HG03469 (cell line): ENCODE results near the gene CYP19A1.
"Not testable (repeated sequence)": the region's sequence is repeated elsewhere in the genome, so short reads cannot be mapped to it uniquely, and the experiment has no call there.

Source experiments
- ATAC-seq: cut with Tn5 transposase; IDR thresholded peaks from one replicate; pipeline ENCODE4 v1.9.1; 2021; ENCODE audit warnings: mild to moderate bottlenecking, moderate library complexity, moderate number of reproducible peaks; ENCODE audit not compliant: unreplicated experiment

CYP19A1 gene

GRCh38 chr15:51302480-51302879 lies 35.9 kb downstream of the CYP19A1 start:
- no peak for ATAC-seq

GRCh38 chr15:51299187-51300015 lies 39.0 kb downstream of the CYP19A1 start:
- ATAC-seq = no peak

GRCh38 chr15:51298620-51299019 lies 39.8 kb downstream of the CYP19A1 start:
- no peak for ATAC-seq

- ATAC-seq = no peak
Measured at GRCh38 chr15:51290720-51291119, 47.7 kb downstream of the CYP19A1 start.

GRCh38 chr15:51289290-51289689 lies 49.1 kb downstream of the CYP19A1 start:
- ATAC-seq = no peak

GRCh38 chr15:51288143-51289065 lies 50.0 kb downstream of the CYP19A1 start:
- no peak for ATAC-seq

GRCh38 chr15:51286816-51287215 lies 51.6 kb downstream of the CYP19A1 start:
- ATAC-seq = no peak

GRCh38 chr15:51285399-51285798 lies 53.0 kb downstream of the CYP19A1 start:
- no peak for ATAC-seq

- no peak for ATAC-seq
Measured at GRCh38 chr15:51284871-51285270, 53.5 kb downstream of the CYP19A1 start.

- ATAC-seq = no peak
Measured at GRCh38 chr15:51283026-51283425, 55.4 kb downstream of the CYP19A1 start.

GRCh38 chr15:51282241-51282640 lies 56.2 kb downstream of the CYP19A1 start:
- ATAC-seq = not testable (repeated sequence)

- ATAC-seq = no peak
Measured at GRCh38 chr15:51281368-51281967, 56.9 kb downstream of the CYP19A1 start.

- no peak for ATAC-seq
Measured at GRCh38 chr15:51280838-51281237, 57.6 kb downstream of the CYP19A1 start.

GRCh38 chr15:51279391-51279790 lies 59.0 kb downstream of the CYP19A1 start:
- no peak for ATAC-seq

- no peak for ATAC-seq
Measured at GRCh38 chr15:51277101-51277500, 61.3 kb downstream of the CYP19A1 start.

- ATAC-seq = no peak
Measured at GRCh38 chr15:51274956-51275355, 63.4 kb downstream of the CYP19A1 start.

GRCh38 chr15:51270706-51271105 lies 67.7 kb downstream of the CYP19A1 start:
- ATAC-seq = no peak

- no peak for ATAC-seq
Measured at GRCh38 chr15:51269496-51269895, 68.9 kb downstream of the CYP19A1 start.

GRCh38 chr15:51267703-51268083 lies 70.7 kb downstream of the CYP19A1 start:
- ATAC-seq = no peak

GRCh38 chr15:51267051-51267702 lies 71.2 kb downstream of the CYP19A1 start:
- no peak for ATAC-seq

GRCh38 chr15:51266656-51267050 lies 71.7 kb downstream of the CYP19A1 start:
- ATAC-seq = no peak
